ENCODE data around the gene SLC2A3.
"Not testable (repeated sequence)": the region's sequence is repeated elsewhere in the genome, so short reads cannot be mapped to it uniquely, and the experiment has no call there.

SLC2A3 gene

GRCh38 chr12:7951671-7952070, 15.7 kb upstream of the SLC2A3 start:
- no peak for DNase-seq (ENCODE audit: low read depth)

GRCh38 chr12:7950230-7950943, 14.4 kb upstream of the SLC2A3 start:
- DNase-seq (ENCODE audit: low read depth) = not testable (repeated sequence)

- DNase-seq (ENCODE audit: low read depth) = no peak
These were observed 12.7 kb upstream of the SLC2A3 start for GRCh38 chr12:7948589-7949260.

- no peak for DNase-seq (ENCODE audit: low read depth)
These were observed 11.0 kb upstream of the SLC2A3 start for GRCh38 chr12:7947011-7947410.

GRCh38 chr12:7944760-7945159, 8.8 kb upstream of the SLC2A3 start:
- not testable (repeated sequence) for DNase-seq (ENCODE audit: low read depth)

GRCh38 chr12:7940906-7941305, 4.9 kb upstream of the SLC2A3 start:
- no peak for DNase-seq (ENCODE audit: low read depth)

GRCh38 chr12:7937833-7938506, 2.0 kb upstream of the SLC2A3 start:
- DNase-seq (ENCODE audit: low read depth) = no peak

GRCh38 chr12:7934889-7935492, 996 bp downstream of the SLC2A3 start:
- DNase-seq (ENCODE audit: low read depth) = no peak

GRCh38 chr12:7934091-7934888, 1.7 kb downstream of the SLC2A3 start:
- DNase-seq (ENCODE audit: low read depth) = no peak

GRCh38 chr12:7933255-7933726, 2.7 kb downstream of the SLC2A3 start:
- DNase-seq (ENCODE audit: low read depth) = peak; percentile 61

GRCh38 chr12:7932599-7933240, 3.3 kb downstream of the SLC2A3 start:
- not testable (repeated sequence) for DNase-seq (ENCODE audit: low read depth)

- no peak for DNase-seq (ENCODE audit: low read depth)
These were observed 6.7 kb downstream of the SLC2A3 start for GRCh38 chr12:7929083-7929792.

GRCh38 chr12:7927470-7927869, 8.5 kb downstream of the SLC2A3 start:
- DNase-seq (ENCODE audit: low read depth) = no peak

GRCh38 chr12:7926068-7926666, 9.8 kb downstream of the SLC2A3 start:
- not testable (repeated sequence) for DNase-seq (ENCODE audit: low read depth)

GRCh38 chr12:7923241-7924236, 12.4 kb downstream of the SLC2A3 start:
- no peak for DNase-seq (ENCODE audit: low read depth)

GRCh38 chr12:7921181-7921580, 14.8 kb downstream of the SLC2A3 start:
- not testable (repeated sequence) for DNase-seq (ENCODE audit: low read depth)

- DNase-seq (ENCODE audit: low read depth) = not testable (repeated sequence)
These were observed 17.8 kb downstream of the SLC2A3 start for GRCh38 chr12:7918268-7918590.

- no peak for DNase-seq (ENCODE audit: low read depth)
These were observed 18.4 kb downstream of the SLC2A3 start for GRCh38 chr12:7917392-7918267.

All from activated T-helper 9 cell treated with anti-CD3 and anti-CD28 coated beads, Interleukin-2, amount 50 U/mL, for 16 hours (primary cell).